T-helper 9 cell (primary cell): Measurements from ENCODE around the gene ACADL.

ENCODE experiments used
- DNase-seq: peaks from one replicate; pipeline ENCODE4 v3.0.0-alpha.2; 2020

ACADL gene

DNA sequence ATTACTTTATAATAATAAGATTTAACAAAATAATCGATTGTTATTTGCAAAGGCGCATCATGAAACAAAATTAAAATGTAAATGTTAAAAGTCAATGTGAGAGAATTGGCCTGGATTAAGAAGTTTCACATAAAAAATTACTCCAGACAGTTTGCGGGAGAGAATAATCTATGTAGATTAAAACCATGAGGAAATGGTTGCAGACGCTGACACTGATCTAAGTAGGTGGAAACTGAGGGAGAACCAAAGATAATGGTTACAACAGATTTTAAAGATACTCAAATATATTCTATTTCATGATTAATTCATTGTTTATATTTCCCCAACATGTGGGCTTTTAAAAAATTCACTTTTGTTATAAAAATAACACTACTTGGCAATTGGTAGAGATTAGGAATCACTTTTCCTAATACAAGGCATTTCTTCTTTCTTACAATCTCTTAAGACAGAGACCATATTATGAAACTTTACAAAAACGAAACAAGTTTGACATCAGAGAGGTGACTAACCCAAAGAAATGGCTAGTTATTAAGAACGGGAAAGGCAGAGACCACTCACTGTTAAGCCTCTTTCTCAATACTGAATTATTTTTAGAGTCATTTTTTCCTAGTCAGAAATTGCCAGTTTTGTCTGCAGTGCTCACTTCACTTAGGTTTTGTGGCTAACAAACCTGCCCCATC is 55.6 kb downstream of the ACADL start:
- no peak for DNase-seq

DNA sequence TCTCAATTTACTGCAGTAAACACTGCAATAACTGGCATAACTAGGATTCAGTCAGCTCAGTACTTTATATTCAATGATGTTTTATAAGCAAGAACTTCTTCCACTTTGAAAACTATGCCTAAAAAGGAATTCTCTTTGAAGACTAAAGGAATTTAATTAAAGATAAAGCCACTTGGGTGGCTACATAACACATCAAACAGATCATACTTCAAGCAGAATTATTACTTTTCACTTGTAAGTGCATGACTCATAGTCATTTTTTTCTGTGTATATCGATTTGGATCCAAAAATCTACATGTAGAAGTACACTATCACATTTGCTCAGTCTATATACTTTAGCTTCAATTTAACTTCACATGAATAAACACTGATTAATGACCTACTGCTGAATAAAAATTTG is 58.0 kb downstream of the ACADL start:
- DNase-seq: no peak

DNA sequence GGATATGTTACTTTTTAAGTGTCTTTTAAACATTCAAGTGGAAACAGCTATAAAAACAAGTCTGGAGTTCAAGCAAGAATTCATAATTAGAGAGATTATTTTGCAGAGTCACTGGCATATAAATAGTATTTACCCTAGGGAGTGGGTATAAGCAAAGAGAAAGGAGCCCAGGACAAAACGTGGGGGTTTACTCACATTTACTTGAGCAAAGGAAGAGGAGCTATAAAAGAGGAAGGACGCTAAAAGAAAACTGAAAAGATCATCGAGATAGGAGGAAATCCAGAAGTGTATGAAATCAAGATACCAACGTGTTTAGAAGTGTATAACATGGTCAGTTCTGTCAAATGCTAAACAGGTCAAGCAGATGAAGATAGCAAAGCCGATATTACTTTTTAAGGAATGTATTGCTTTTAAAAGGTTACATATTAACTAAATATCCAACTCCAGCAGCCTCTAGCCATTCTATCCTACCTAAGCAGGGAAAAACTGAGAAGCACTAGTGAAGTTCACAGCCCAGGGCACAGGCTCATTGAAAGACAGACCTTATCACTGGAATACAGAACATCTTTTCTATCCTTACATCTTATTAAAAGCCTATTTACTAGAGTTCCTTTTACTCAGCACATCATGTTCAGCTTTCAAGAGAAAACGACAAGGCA is 62.7 kb downstream of the ACADL start:
- no peak for DNase-seq

DNA sequence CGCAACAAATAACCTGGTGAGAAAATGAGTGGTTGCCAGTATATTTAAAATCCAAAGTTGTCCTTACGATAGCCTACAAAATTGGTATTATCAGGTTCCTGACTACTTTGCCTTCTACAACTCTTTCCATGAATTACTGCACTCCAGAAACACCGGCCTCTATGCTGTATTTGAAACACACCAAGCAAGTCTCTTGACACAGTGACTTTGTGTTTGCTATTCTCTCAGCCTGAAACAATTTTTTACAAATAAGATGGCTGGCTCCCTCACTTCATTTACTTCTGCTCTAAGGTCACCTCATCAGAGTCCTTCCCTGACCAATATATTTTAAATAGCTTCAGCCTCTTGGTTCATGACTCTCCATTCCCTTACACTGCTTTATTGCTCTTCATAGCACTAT is 66.2 kb downstream of the ACADL start:
- no peak for DNase-seq

DNA sequence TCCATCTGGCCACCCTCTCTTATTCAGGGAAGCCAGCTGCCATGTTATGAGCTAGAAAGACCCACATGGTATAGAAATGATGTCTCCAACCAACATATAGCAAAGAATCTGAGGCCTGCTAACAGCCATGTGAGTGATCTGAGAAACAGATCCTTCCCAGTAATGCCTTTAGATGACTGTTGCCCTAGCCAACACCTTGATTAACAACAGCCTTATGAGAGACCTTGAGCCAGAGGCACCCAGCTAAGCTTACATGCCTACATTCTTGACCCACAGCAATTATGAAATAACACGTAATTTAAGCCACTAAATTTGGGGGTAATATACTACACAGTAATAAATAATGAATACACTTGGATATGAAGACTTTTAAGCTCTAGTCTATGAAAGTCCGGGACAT is 67.0 kb downstream of the ACADL start:
- DNase-seq: no peak

DNA sequence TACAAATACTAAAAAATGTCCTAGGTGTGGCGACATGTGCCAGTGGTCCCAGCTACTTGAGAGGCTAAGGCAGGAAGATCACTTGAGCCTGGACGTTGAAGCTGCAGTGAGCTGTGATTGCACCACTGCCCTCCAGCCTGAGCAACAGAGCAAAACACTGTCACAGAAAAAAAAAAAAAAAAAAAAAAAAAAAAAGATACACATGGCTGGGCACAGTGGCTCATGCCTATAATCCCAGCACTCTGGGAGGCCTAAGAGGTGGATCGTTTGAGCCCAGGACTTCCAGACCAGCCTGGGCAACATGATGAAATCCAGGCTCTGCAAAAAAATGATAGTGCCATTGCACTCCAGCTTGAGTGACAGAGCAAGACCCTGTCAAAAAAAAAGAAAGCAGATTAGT is 67.7 kb downstream of the ACADL start:
- no peak for DNase-seq

DNA sequence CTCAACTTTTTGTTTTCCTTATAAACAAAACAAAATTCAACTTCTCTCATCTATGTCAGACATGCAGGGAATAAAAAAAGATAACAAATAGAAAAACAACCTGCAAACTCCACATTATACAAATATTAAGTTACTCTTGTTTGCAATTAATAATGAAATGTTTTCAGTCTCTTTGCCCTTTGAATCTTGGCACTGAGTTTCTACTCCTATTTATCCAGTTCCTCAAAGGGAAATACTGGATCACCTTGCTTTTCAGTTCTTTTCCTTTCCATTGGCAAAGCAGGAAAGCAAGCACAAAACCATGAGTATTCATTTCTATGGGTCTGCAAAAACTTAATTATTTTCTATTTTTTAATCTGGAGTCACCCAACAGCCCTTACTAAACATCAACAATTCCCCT is 77.6 kb downstream of the ACADL start:
- DNase-seq: no peak
